ENCODE data around the gene BRCC3. TPM values are rescaled to one million over a fixed set of nuclear protein-coding genes. Genes with fewer than 3 reads are reported as not detected.
A peak's percentile ranks its signal among the peaks of the same experiment; 100 is the strongest.

The BRCC3 gene
- total and polyA plus RNA-seq, 2 experiments from 2014 or later = 13.4 to 27.2 TPM

GRCh38 chrX:155026420-155026726 lies 44.9 kb upstream of the BRCC3 start:
- no peak overlapping the region for H2AFZ ChIP-seq
- H3K27me3 ChIP-seq = no peaks in the 10 kb centered on the region
- WGBS (ENCODE audit: low lambda C conversion rate, missing lambda C conversion rate) = 31% methylated on average over 16 of the region's 16 CpGs
- H3K36me3 ChIP-seq (replicated peaks; ENCODE audit: insufficient read depth, low read depth) = no peaks in the 10 kb centered on the region
- DNase-seq (ENCODE audit: low spot score) = no peak
- no peaks in the 10 kb centered on the region for H3K9me3 ChIP-seq (ENCODE audit: low read depth)
- H4K20me1 ChIP-seq (ENCODE audit: insufficient read depth, poor library complexity, severe bottlenecking) = no peaks in the 10 kb centered on the region
- peak overlapping the region; percentile 64 for H3K4me2 ChIP-seq
- peaks cover 30% of the 10 kb centered on the region for H3K79me2 ChIP-seq
- peak overlapping the region; percentile 23 for H3K4me3 ChIP-seq
- H3K4me1 ChIP-seq (ENCODE audit: insufficient read depth) = no peaks in the 10 kb centered on the region
- no peaks in the 10 kb centered on the region for H3K9me2 ChIP-seq (replicated peaks; ENCODE audit: insufficient read depth)
- H3K27ac ChIP-seq = peak overlapping the region; percentile 100
- no peak for TF ChIP-seq CTCF (IDR thresholded peaks at IDR 0.05; ENCODE audit: poor library complexity)
- no peak for TF ChIP-seq EZH2phosphoT487 (IDR thresholded peaks at IDR 0.05; ENCODE audit: low read depth, severe bottlenecking, unreplicated experiment)
- TF ChIP-seq EZH2 (IDR thresholded peaks at IDR 0.05; ENCODE audit: borderline replicate concordance) = no peak

- no peaks in the 10 kb centered on the region for H3K9me3 ChIP-seq (ENCODE audit: low read depth)
- H3K27ac ChIP-seq = peak within 1 kb of the TSS; percentile 100
- DNase-seq (ENCODE audit: low spot score) = peak; percentile 94
- no peaks in the 10 kb centered on the region for H3K9me2 ChIP-seq (replicated peaks; ENCODE audit: insufficient read depth)
- no peaks in the 10 kb centered on the region for H3K36me3 ChIP-seq (replicated peaks; ENCODE audit: insufficient read depth, low read depth)
- H4K20me1 ChIP-seq (ENCODE audit: insufficient read depth, poor library complexity, severe bottlenecking) = no peaks in the 10 kb centered on the region
- H3K4me3 ChIP-seq = peak within 1 kb of the TSS; percentile 48
- TF ChIP-seq EZH2 (IDR thresholded peaks at IDR 0.05; ENCODE audit: borderline replicate concordance) (no peak), EZH2phosphoT487 (IDR thresholded peaks at IDR 0.05; ENCODE audit: low read depth, severe bottlenecking, unreplicated experiment) (no peak), CTCF (IDR thresholded peaks at IDR 0.05; ENCODE audit: poor library complexity) (no peak)
- 46% methylated on average over 77 of the region's 82 CpGs for WGBS (ENCODE audit: low lambda C conversion rate, missing lambda C conversion rate)
- peak within 1 kb of the TSS; percentile 75 for H3K4me2 ChIP-seq
- peaks cover 36% of the 10 kb centered on the region for H3K79me2 ChIP-seq
- no peaks in the 10 kb centered on the region for H3K4me1 ChIP-seq (ENCODE audit: insufficient read depth)
- no peaks in the 10 kb centered on the region for H3K27me3 ChIP-seq
- H2AFZ ChIP-seq = peak within 1 kb of the TSS; percentile 16
These were observed 44.4 kb upstream of the BRCC3 start, which contains the start of gene FUNDC2 for GRCh38 chrX:155026727-155027508. TSS of gene FUNDC2 (plus strand) at chrX:155026844. CDS start at chrX:155026939, 95 bp downstream.

GRCh38 chrX:155027509-155028066 lies 43.7 kb upstream of the BRCC3 start:
- H3K27me3 ChIP-seq = no peaks in the 10 kb centered on the region
- H4K20me1 ChIP-seq (ENCODE audit: insufficient read depth, poor library complexity, severe bottlenecking) = no peaks in the 10 kb centered on the region
- no peaks in the 10 kb centered on the region for H3K9me2 ChIP-seq (replicated peaks; ENCODE audit: insufficient read depth)
- H3K4me3 ChIP-seq = peak overlapping the region; percentile 48
- TF ChIP-seq EZH2 (IDR thresholded peaks at IDR 0.05; ENCODE audit: borderline replicate concordance) = no peak
- TF ChIP-seq CTCF (IDR thresholded peaks at IDR 0.05; ENCODE audit: poor library complexity) = no peak
- TF ChIP-seq EZH2phosphoT487 (IDR thresholded peaks at IDR 0.05; ENCODE audit: low read depth, severe bottlenecking, unreplicated experiment) = no peak
- WGBS (ENCODE audit: low lambda C conversion rate, missing lambda C conversion rate) = 32% methylated on average over 14 of the region's 14 CpGs
- H3K9me3 ChIP-seq (ENCODE audit: low read depth) = no peaks in the 10 kb centered on the region
- H3K4me1 ChIP-seq (ENCODE audit: insufficient read depth) = no peaks in the 10 kb centered on the region
- peak overlapping the region; percentile 100 for H3K27ac ChIP-seq
- DNase-seq (ENCODE audit: low spot score) = peak; percentile 49
- peaks cover 40% of the 10 kb centered on the region for H3K79me2 ChIP-seq
- peak overlapping the region; percentile 75 for H3K4me2 ChIP-seq
- no peaks in the 10 kb centered on the region for H3K36me3 ChIP-seq (replicated peaks; ENCODE audit: insufficient read depth, low read depth)
- H2AFZ ChIP-seq = peak overlapping the region; percentile 16
